GM18907 (cell line): ENCODE measurements around the gene NTNG1.
"Not testable (repeated sequence)": the region's sequence is repeated elsewhere in the genome, so short reads cannot be mapped to it uniquely, and the experiment has no call there.

Experiments used
- ATAC-seq: cut with Tn5 transposase; IDR thresholded peaks from one replicate; pipeline ENCODE4 v1.9.1; 2021; ENCODE audit warnings: mild to moderate bottlenecking, moderate library complexity; ENCODE audit not compliant: unreplicated experiment

NTNG1 gene

DNA sequence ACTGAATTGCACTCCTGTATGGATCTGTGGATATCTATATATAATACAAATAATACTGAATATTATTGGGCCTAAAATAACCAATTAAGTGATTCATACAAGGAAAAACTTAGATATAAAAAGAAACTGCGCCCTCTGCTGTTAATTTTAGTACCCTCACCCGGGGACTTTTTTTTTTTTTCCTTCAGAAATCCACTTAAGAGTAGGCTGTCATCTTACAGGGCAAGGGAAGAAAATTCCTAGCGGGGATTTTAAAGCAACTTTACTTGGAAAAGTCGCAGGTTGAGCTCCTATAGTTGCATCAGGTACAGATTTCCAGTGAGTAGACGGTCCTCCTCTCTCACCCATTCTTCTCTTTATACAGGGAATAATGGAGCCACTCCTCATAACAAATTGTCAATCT is 1.3 kb downstream of the NTNG1 start:
- ATAC-seq, result no peak

DNA sequence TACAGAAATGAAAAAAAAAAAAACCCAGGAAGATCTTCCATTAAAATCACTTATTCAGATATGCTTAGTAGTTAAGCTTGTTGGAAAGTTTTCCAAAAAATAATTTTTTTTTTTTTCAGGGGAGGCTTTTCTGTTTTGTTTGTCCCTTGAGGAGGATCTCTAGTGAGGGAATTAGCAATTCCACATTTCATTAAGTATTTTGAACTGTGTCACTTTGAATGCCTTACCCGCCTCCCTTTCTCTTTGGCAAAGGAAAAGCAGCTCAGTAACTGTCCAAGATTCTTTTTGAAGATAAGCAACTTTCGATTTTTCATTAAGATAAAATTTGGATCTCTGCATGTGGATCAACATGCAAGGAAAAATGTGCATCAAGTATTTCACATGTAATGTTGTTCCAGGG is 1.8 kb downstream of the NTNG1 start:
- no peak for ATAC-seq

DNA sequence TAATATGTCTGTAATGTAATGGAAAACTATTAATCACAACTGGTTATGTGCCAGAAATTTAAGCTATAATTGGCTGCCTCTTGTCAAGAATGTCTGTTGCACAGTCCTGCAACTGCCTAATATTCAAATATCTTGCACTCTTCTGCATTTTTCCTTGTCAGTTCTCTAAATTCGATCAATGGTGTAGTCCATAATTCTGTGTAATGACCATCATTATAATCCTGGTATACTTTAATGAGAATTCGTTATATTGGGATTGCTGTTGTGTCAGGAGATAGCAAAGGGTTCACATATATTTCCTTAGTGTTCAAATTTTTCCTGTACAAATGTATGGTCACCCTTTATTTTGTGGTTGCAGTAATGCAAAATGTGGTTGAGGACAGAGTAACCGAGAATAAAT is 4.8 kb downstream of the NTNG1 start:
- no peak for ATAC-seq

DNA sequence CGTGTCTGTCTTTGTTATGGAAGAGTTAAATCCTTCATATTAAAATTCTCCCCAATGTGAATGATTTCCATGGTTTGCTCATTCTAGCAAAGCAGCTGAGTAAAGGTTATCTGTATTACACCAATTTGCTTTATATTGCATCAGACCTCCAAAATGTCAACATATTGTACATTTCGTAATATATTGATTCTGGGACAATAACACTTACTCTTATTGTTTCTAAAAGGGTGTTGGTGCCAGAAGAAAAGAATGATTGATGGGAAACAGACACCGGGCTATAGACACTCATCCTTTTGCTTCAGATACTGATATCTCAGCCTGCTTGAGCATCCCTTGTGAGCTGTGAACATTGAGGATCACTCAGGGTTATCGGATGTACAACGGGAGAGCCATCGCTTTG is 7.0 kb downstream of the NTNG1 start:
- no peak for ATAC-seq

DNA sequence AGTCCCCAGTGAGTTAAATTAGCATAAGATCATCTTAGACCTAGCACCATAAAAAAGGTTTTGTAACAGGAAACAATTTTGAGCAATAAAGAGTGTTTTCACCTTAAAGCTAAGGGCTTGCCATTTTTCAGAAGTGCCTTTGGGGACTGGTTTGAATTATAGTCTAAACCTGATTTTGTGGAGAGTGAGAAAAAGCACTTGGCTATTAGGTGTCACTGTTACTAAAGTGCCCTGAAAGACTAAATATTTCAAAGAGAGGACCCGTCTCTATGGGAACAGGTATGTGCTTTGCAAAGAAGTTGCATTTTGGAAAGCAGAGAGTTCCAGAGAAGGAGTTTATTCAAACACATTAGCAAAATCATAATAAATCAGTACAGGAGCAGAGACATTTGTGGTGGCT is 9.1 kb downstream of the NTNG1 start:
- ATAC-seq, result no peak

DNA sequence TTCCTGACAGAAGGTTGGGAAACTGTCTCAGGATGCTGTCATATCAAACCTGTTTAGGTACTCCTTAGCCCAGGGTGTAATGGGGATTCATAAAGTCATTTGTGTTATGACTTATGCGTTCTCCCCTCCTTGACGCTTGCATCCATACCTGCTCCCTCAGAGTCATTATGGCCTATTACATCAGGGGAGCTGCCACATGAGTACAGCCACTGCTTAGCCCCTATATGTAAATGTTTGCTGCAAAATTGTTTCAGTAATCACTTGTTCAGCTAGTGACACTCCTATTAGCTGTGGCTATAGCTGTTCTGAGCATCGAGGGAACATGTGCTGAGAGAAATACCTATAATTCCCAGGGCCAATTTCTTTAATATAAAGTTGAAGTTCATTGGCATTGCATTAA is 10.5 kb downstream of the NTNG1 start:
- ATAC-seq, result no peak

DNA sequence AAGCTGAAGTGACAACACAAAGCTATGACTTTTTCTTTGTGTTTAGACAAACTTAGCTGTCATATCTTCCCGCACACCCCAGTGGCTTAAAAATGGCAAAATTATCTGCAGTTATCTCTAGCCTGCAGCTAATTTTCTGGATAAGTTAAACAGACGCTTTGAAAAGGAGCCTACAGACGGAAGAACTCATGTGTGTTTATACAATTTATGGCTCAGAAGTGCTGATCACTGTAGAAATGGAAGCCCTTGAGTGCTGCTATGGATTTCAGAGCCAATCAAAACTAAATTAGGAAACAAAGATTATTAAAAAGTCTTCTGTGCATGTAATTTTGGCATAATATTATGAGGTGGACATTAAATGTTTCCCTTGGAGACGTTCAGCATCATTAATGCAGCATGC is 11.6 kb downstream of the NTNG1 start:
- ATAC-seq, result no peak

DNA sequence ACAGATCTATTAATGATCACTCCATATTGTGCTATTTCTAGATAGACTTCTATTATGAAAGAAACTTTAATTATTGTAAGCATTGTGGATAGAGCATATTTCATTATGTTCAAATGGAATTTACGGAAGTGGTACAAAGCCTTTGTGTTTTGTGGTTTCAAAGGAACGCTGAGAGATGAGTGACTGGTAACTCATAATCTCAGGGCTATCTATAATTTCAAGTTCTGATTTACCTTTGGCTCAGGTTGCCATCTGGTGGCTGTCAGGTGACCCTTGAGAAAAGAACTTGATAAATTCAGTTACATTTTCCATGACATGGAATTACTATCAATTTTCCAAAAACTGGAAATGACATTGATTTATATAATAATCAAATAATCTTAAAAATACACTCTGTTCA is 12.2 kb downstream of the NTNG1 start:
- ATAC-seq, result no peak

DNA sequence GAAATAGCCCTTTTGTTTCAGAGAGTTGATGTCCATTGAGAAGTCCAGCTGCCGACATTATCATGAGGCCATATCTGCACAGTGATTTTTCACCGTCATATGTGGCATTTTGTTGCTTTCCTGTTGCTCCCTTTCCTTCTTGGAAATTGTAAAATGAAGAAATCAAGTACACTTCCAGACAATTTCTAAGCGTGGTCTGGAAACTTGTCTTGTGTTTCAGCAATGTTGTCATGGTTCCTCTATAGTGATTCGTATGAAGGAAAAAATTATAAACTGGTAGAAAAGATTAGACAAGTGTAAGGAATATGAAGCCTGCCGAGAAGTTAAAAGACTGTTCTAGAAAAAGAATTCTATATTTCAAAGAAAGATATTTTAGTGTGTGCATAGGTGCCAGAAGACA is 17.7 kb downstream of the NTNG1 start:
- no peak for ATAC-seq

DNA sequence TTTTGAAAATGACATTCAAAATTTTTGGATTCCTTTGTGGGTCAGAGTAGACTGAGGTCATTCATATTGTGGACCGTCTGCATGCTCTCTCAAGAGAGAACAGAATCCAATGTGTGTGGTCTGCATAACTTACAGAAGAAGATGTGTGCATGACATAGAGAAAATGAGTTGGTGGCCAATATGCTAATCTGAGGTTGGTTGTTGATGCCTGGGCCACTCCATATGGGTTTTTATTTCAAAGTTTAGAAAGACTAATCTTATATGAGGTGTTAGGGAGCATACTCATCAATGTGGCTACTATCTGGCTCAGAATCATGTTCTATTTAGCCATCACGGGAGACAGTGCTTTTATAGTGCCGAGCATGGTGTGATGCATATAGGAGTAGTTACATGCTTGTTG is 18.2 kb downstream of the NTNG1 start:
- ATAC-seq, result no peak

DNA sequence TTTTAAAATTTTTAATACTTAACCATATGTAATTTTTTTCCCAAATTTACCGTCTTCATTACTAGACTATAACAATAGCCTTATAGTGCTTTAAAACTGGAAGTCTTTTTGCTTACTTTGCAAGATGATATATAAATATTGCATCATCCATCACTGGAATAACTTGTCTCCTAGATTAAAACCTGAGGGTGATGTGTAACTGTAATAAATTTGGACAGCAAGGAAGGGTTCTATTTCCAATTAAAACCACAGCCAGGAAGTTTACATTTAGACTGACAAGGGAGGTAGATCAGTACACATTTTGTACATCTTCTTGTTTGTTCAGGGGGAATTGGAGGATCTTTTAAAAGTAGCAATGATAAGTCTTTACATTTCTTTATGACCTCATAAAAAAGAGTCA is 21.9 kb downstream of the NTNG1 start:
- ATAC-seq, result no peak

DNA sequence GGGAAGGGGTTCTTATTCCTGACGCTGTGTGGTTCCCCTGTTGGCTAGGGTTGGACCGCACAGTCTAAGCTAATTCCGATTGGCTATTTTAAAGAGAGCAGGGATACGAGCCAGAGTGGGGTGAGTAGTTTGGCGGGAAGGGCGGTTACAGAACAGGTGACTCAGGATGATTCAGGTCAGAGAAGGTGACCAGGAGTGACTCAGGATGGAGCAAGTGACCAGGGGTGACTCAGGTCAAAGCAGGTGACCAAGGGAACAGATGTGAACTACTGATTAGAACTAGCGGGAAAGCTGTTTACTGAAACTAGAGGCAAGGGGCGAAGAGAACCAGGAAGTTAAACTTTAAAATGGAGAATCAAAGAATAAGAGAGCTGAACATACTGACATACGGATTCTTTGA is 24.1 kb downstream of the NTNG1 start:
- not testable (repeated sequence) for ATAC-seq

DNA sequence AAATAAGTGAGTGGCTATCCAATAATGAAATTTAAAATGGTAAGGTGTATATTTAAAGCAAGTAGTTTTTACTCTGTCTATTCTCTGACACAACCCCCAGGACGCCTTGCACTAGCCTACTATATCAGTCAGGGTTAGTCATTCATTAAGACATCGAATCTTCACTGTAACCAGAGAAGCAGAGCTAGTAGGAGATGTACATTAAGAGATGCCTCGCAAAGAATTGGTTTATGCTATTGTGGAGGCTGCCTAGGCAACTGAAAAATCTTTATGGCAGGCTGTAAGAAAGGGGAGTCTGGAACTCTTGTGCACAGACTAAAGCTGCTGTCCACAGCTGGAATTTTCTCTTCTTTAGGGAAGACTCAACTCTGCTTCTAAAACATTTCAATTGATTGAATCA is 28.8 kb downstream of the NTNG1 start:
- ATAC-seq, result no peak

DNA sequence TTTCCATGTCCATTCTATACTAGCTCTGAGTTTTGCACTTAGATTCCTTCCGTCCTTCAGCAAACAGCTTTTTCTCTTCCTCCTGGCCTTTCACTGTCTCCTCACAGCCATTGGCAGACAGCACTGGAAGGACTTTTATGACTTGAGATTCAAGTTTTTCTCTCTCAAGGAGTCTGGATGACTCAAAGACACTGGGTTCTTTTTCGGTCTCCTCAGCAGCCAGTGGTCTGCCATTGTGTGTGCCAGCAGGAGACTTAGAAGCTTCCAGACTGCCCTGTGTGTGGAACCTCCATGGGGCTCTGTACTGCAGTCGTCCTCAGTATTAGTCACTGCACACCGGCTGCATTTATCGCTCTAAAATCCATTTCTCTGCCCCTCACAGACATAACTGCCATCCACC is 30.5 kb downstream of the NTNG1 start:
- ATAC-seq, result no peak

DNA sequence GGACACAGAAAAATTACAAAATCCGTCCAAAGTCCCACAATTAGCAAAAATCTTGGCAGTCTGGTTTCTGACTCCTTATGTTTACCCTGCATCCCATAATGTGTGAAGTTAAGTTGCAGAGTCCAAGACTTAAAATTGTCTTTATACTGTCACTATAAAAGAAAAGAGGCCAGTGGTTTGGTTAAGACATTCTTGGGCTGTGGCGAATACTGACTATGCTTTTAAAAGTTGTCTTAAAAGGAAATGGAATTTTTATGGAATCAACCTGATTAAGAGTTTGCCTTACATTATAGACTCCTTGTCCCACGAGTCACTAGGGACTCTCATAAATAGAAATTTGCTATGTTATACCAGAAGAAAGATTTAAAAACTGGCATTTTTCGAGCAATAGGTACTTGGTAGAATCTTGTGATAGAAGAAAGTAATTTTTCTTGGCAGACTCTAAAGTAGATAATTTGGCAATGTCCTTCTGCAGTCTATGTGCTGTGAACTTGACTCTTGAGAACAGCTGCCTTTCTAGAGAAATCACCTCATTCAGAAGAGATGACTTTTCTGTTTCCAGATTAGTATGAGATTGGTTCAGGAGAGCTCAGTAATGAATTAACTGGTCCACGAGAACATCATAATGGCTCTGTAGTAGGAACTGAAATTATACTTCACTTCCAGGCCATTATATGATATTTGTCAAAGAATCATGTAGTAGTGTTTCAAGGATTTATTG is 31.8 kb downstream of the NTNG1 start:
- no peak for ATAC-seq

DNA sequence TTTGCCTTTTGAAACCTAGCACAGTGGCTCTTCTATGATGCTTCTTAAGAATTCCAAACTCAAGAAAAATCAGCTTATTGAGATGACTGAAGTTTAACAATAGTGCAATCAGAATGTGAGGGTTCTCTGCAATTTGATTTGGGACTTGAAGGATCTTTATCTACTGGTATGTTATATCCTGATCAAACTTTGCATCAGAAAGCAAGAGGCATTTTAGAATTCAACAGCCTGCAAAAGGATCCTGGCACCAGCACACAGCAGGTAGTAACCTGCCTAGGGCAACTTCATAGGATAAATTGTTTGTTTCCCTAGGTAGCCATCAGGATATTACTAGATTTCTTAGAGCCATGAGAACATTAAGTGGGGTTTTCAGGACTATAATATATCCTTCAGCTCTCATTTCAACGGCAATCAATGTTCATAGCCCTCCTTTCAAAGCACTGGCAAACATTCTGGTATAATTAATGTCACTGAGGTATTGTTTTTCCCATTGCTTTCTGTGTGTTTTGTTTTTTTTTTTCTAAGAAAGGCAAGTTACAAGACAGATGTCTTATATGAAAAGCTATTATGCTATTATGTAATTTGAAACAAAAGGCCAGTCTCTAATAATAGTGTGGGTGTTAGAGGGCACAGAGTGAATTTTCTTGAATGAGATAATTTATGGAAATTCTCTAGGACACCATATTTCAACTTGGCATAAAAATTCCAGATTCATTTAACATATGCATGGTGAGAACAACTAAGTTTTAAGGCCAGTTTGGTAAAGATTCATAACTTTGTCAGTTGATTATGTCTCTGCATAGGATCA is 34.5 kb downstream of the NTNG1 start:
- ATAC-seq, result no peak

DNA sequence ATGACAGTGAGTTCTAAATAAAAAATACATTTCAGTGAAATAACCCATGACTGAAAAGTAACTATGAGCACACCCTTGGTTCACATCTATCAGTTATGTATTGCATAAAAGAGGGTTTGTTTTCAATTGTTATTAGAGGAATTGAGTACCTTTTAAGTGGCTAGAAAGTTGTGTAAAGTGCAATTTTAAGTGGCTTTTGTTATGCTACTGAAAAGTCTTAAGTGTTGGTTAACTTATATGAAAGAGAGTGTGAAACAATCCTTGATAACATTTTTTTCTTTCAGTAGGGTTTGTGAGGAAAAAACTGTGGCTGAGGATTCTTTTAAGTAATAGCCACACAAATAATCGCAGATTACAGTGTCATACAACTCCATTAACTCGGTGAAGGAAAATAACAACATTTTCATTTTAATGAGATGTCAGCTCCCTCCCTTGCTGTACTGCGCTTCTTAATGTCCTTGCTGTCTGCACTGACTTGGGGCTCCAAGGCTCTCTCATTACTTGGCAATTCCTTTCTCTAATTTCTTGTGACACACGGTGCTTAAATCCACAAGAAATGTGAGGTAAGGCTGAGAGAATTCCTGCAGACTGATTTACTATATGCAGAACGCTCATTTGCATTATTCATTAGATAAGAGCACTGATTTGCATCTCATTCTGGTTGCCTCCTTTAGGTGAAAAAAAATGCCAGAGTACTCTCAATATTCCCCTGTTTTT is 40.6 kb downstream of the NTNG1 start:
- no peak for ATAC-seq

DNA sequence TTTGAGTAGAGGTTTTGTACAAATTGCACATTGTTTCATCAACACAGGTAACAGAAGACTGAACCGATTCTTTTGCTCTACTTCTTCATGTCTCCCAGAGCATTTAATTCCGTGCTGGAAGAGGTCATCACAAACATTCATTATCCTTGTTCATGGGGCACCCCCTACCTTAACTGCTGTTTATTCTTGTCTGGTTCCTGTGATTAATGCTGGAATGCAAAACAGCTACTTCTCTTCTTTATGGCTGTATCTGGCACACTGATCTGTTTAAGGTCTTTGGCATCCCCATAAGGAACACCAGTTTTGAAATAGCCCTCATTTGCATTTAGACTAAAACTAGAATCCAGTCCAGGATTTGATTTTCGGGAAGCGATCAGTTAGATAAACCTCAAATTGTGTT is 42.2 kb downstream of the NTNG1 start:
- ATAC-seq, result no peak

DNA sequence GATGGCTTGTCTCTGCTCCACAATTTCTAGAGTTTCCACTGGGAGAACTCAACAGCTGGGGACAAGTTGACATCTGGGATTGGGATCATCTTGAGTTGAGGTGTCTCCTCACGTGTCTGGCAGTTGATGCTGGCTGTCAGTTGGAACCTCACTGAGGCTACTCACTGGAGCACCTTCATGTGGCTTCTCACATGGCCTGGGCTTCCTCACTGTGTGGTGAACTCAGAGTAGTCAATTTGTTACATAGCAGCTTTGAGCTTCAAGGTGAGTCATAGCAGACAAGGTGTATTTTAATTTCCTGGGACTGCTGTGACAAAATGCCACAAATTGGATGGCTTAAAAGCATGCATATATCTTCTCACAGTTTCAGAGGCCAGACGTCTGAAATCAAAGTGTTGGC is 44.0 kb downstream of the NTNG1 start:
- no peak for ATAC-seq

DNA sequence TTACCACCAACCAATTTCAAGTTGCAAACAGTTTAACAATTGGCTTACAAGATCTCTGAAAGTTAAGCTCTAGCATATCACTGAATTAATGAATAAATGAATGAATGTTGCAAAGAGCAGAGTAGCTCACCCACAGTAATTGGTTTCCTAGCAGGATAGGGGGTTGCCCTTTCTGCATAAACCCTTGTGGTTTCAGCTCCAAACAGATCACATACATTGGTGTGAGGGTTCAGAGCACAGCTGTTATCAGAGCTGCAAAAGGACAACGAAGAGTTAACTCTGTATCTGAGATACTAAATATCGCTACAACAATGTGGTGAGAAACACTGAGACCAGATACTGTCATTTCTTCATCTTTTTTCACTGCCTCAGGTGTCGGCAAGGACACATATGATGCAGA is 46.6 kb downstream of the NTNG1 start:
- no peak for ATAC-seq

DNA sequence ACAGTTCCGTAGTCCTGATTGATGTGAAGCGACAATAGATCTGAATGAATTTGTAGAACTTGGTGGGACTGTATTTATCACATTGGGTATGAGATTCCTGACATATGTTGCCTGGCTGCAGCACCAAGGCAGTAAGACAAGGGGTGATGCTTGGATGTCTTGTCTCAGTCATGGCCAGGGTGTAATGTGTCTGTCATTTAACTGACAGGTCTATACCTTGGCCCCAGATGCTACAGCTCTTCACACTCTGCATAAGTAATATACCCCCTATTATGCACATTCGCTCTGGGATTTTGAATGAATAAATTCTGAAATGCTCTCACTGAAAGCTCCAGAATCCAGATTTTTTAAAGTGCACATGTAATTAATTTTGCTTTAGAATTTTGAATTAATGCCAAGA is 47.3 kb downstream of the NTNG1 start:
- ATAC-seq, result no peak

DNA sequence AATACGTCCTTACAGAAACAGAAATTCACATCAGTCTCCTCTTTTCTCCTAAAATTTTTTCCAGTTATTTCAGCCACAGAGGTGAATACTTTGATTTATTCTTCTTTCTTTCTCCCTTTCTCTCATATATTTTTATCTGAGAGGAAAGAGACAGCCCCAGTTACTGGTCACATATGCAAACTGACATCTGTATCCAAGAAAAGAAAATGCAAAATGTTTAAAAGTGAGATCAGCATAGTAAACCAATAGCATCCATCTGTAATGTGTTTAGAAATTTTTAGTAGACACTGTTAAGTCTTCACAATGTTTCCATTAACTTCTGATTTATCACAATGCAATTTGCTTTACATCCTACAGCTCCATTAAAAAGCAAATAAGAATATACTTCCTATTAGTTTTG is 53.5 kb downstream of the NTNG1 start:
- ATAC-seq, result no peak
